T47D (cell line): ENCODE results near the gene GALNT3.

Source experiments
- DNase-seq, 2 experiments: peaks; one replicate each; pipeline versions ENCODE4 v3.0.0 to v3.0.0-alpha.2; 2011 to 2012; ENCODE audit warnings: low read depth in 1 of 2, low spot score in 1 of 2
- JUND ChIP-seq: IDR thresholded peaks from 2 replicates; pipeline ENCODE4 v1.6.1; 2012; ENCODE audit warnings: low read depth
- in situ Hi-C: cut with HindIII; loops from 2 replicates; pipeline ENCODE4 v1.10.0; 2016; ENCODE audit warnings: low sequenced_read_pairs, low pct_unique_long_range_greater_than_20kb

The GALNT3 gene

GRCh38 chr2:165793779-165794535 lies at the start of gene GALNT3:
Gene GALNT3, minus strand, starts transcription at chr2:165794247. Its CDS starts 23,547 bp downstream, at chr2:165770700.
- TF ChIP-seq JUND = no peak
- in situ Hi-C loops = no loop called here
- DNase-seq = peak; percentile 88 to 95

GRCh38 chr2:165843351-165843750 lies 49.3 kb upstream of the GALNT3 start:
- TF ChIP-seq JUND = no peak
- in situ Hi-C loops = no loop called here
- DNase-seq = no peak

GRCh38 chr2:165840333-165840958 lies 46.4 kb upstream of the GALNT3 start:
- no peak for DNase-seq
- TF ChIP-seq JUND = no peak
- in situ Hi-C loops = no loop called here

- in situ Hi-C loops = no loop called here
- TF ChIP-seq JUND = no peak
- DNase-seq = no peak
Measured at GRCh38 chr2:165839610-165840009, 45.6 kb upstream of the GALNT3 start.

- no peak for DNase-seq
- in situ Hi-C loops = no loop called here
- TF ChIP-seq JUND = no peak
Measured at GRCh38 chr2:165837122-165837521, 43.1 kb upstream of the GALNT3 start.

GRCh38 chr2:165835363-165835762 lies 41.3 kb upstream of the GALNT3 start:
- TF ChIP-seq JUND = no peak
- DNase-seq = no peak
- in situ Hi-C loops = no loop called here

GRCh38 chr2:165833156-165833555 lies 39.1 kb upstream of the GALNT3 start:
- TF ChIP-seq JUND = no peak
- in situ Hi-C loops = no loop called here
- peak in 1 of 2 experiments; percentile 24 for DNase-seq

- no peak for DNase-seq
- in situ Hi-C loops = no loop called here
- no peak for TF ChIP-seq JUND
Measured at GRCh38 chr2:165827921-165828276, 33.9 kb upstream of the GALNT3 start.

GRCh38 chr2:165827016-165827920 lies 33.2 kb upstream of the GALNT3 start:
- in situ Hi-C loops = no loop called here
- no peak for DNase-seq

GRCh38 chr2:165825041-165825440 lies 31.0 kb upstream of the GALNT3 start:
- in situ Hi-C loops = no loop called here
- DNase-seq = no peak
- TF ChIP-seq JUND = no peak

More at GRCh38 chr2:165827016-165827920, 33.2 kb upstream of the GALNT3 start:
- TF ChIP-seq JUND = no peak

GRCh38 chr2:165820296-165820695 lies 26.2 kb upstream of the GALNT3 start:
- TF ChIP-seq JUND = no peak
- DNase-seq = no peak
- in situ Hi-C loops = no loop called here

GRCh38 chr2:165818920-165819319 lies 24.9 kb upstream of the GALNT3 start:
- in situ Hi-C loops = no loop called here
- TF ChIP-seq JUND = no peak
- DNase-seq = no peak
